ENCODE measurements around the gene ZNF324B. TPM values are rescaled to one million over a fixed set of nuclear protein-coding genes. Genes with fewer than 3 reads are reported as not detected.

Gene ZNF324B
- total RNA-seq, 1 experiment from 2014 or later, result 6.3 TPM

DNA sequence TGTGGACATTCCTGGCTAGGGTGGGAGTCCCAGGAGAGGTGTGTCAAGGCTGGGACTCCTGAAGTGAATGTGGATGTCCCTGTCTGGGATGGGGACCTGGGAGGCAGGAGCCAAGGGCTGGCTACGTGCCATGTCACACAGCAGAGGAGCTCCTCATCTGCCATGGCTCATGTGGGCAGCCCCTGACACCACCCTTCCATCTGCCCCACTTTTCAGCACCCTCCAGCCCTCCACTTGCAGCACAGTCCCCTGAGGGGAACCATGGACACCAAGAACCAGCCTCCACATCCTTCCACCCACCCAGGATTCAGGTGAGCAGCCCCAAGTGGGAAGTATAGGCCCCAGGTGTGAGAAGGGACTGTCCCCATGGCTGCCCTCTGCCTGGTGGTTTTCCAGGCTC is 26.4 kb downstream of the ZNF324B start:
- H3K9me3 ChIP-seq (ENCODE audit: control insufficient read depth, low read depth, low read length), result no peaks in the 10 kb centered on the region
- H3K4me2 ChIP-seq (ENCODE audit: insufficient read depth, insufficient read length, low read length), result no peak overlapping the region
- Mint-ChIP-seq H3K4me3 (peak overlapping the region in 1 of 2 experiments; percentile 5; a peak in 1 of 5 replicates), H3K27ac (peak overlapping the region in 1 of 3 experiments; percentile 4; a peak in 1 of 7 replicates), H3K27me3 (ENCODE audit: low read depth) (no peaks in the 10 kb centered on the region; the same call in 1 of the 2 replicates), H3K36me3 (ENCODE audit: insufficient read depth in 1 of 3, low read depth in 3 of 3) (peaks cover 0 to 12% (median 2%) of the 10 kb centered on the region in 3 experiments; a peak in 4 of 7 replicates), H3K4me1 (peaks cover 9 to 13% of the 10 kb centered on the region in 2 experiments), H3K9me3 (no peaks in the 10 kb centered on the region)
- peak; percentile 22 for DNase-seq
- no peak overlapping the region for H2AFZ ChIP-seq (ENCODE audit: low read length)
- H2BK12ac ChIP-seq (ENCODE audit: insufficient read length, low read depth, low read length), result no peak overlapping the region
- H3K9ac ChIP-seq (ENCODE audit: extremely low read depth, insufficient read length, low read length), result no peak overlapping the region
- H2BK20ac ChIP-seq (ENCODE audit: low read depth, low read length, poor library complexity, severe bottlenecking), result no peak overlapping the region
- H2BK120ac ChIP-seq (ENCODE audit: low read depth, low read length, poor library complexity, severe bottlenecking), result no peak overlapping the region
- H3K27ac ChIP-seq (ENCODE audit: insufficient read length, low read depth, low read length), result no peak overlapping the region
- TF ChIP-seq, protein P1, sequence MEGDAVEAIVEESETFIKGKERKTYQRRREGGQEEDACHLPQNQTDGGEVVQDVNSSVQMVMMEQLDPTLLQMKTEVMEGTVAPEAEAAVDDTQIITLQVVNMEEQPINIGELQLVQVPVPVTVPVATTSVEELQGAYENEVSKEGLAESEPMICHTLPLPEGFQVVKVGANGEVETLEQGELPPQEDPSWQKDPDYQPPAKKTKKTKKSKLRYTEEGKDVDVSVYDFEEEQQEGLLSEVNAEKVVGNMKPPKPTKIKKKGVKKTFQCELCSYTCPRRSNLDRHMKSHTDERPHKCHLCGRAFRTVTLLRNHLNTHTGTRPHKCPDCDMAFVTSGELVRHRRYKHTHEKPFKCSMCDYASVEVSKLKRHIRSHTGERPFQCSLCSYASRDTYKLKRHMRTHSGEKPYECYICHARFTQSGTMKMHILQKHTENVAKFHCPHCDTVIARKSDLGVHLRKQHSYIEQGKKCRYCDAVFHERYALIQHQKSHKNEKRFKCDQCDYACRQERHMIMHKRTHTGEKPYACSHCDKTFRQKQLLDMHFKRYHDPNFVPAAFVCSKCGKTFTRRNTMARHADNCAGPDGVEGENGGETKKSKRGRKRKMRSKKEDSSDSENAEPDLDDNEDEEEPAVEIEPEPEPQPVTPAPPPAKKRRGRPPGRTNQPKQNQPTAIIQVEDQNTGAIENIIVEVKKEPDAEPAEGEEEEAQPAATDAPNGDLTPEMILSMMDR (conservative IDR thresholded peaks at IDR 0.05), result no peak
- no peaks in the 10 kb centered on the region for H3K4me1 ChIP-seq (ENCODE audit: insufficient read depth, low read length)
- H3K79me2 ChIP-seq (ENCODE audit: insufficient read depth, low read length), result no peaks in the 10 kb centered on the region
- H3T11ph ChIP-seq (ENCODE audit: low read length), result no peak overlapping the region
- H3K23ac ChIP-seq (ENCODE audit: insufficient read length, low read depth, low read length), result no peak overlapping the region
- no peak overlapping the region for H3K56ac ChIP-seq (ENCODE audit: insufficient read length, low read depth, low read length)
- no peak overlapping the region for H3K14ac ChIP-seq (ENCODE audit: insufficient read depth, low read length)
- H3K79me1 ChIP-seq (ENCODE audit: insufficient read depth, low read depth, low read length, poor library complexity, severe bottlenecking), result no peaks in the 10 kb centered on the region
- peaks cover 7% of the 10 kb centered on the region for H3K23me2 ChIP-seq (ENCODE audit: insufficient read length, low read depth, low read length, poor library complexity, severe bottlenecking)
- H2BK15ac ChIP-seq (ENCODE audit: low read depth, low read length), result no peak overlapping the region
- no peak overlapping the region for H4K8ac ChIP-seq (replicated peaks; ENCODE audit: insufficient read length, low read depth, low read length)
- no peak overlapping the region for H4K5ac ChIP-seq (ENCODE audit: insufficient read length, low read depth, low read length)
- no peaks in the 10 kb centered on the region for H4K20me1 ChIP-seq (ENCODE audit: control insufficient read depth, insufficient read depth, insufficient read length)
- no peak overlapping the region for H2AK5ac ChIP-seq (ENCODE audit: insufficient read length, low read length)
- H4K91ac ChIP-seq (ENCODE audit: insufficient read length, low read depth, low read length), result no peak overlapping the region
- no peak overlapping the region for H3K4ac ChIP-seq (ENCODE audit: low read depth, low read length)
- no peak overlapping the region for H3K18ac ChIP-seq (ENCODE audit: insufficient read length, low read depth, low read length)
- no peaks in the 10 kb centered on the region for H3K27me3 ChIP-seq (ENCODE audit: insufficient read depth, low read length)
- no CpG with 5 or more reads among the region's 1 CpG for WGBS (ENCODE audit: extremely low coverage, insufficient read length, low lambda C conversion rate)
- H2BK5ac ChIP-seq (ENCODE audit: insufficient read length, low read length), result no peak overlapping the region
